CD4-positive, alpha-beta T cell (primary cell): ENCODE results near the gene DCTPP1. TPM values are rescaled to one million over a fixed set of nuclear protein-coding genes. Genes with fewer than 3 reads are reported as not detected.
A peak's percentile ranks its signal among the peaks of the same experiment; 100 is the strongest.

Source experiments
- ATAC-seq: fragments of 200-7000 bp; cut with Tn5 transposase; one replicate; pipeline ENCODE4 v1.10.0; 2022; ENCODE audit warnings: mild to moderate bottlenecking; ENCODE audit not compliant: poor library complexity
- CTCF ChIA-PET: fragments of 350-600 bp; sonication (Branson Sonifier 250); formaldehyde crosslinking; loops from one replicate; lab custom pipeline; 2021; ENCODE audit warnings: antibody characterized with exemption, inconsistent platforms; lab: Charles Lee
- POLR2A ChIA-PET: fragments of 350-600 bp; sonication (Branson Sonifier 250); formaldehyde crosslinking; loops from one replicate; lab custom pipeline; 2021; ENCODE audit warnings: antibody characterized with exemption, inconsistent platforms; lab: Charles Lee
- DNase-seq, 14 experiments: peaks; one replicate each; pipeline ENCODE4 v3.0.0-alpha.2; 2013 to 2020; ENCODE audit warnings: mixed read lengths in 2 of 14
- H3K27ac ChIP-seq, 2 donors: one replicate each; pipeline versions ENCODE4 v1.5.1 to v1.7.0; 2013; ENCODE audit warnings: low read length in 2 of 2, low read depth in 1 of 2, mild to moderate bottlenecking in 1 of 2
- H3K27me3 ChIP-seq, 2 experiments: 1 replicate in 1 of 2; 2 replicates in 1 of 2; pipeline versions ENCODE4 v1.6.1 to v1.7.0; 2013; ENCODE audit warnings: low read length in 2 of 2, control low read depth in 1 of 2, mild to moderate bottlenecking in 1 of 2, moderate library complexity in 1 of 2; ENCODE audit not compliant: insufficient read depth in 2 of 2, control insufficient read depth in 1 of 2
- H3K36me3 ChIP-seq: one replicate; pipeline ENCODE4 v1.6.1; 2013; ENCODE audit warnings: low read length, control low read depth; ENCODE audit not compliant: insufficient read depth
- H3K4me1 ChIP-seq: one replicate; pipeline ENCODE4 v1.6.1; 2013; ENCODE audit warnings: low read length, control low read depth; ENCODE audit not compliant: insufficient read depth
- H3K4me3 ChIP-seq: one replicate; pipeline ENCODE4 v1.5.1; 2013; ENCODE audit warnings: mild to moderate bottlenecking, low read length, moderate library complexity
- H3K9me3 ChIP-seq, 2 experiments: 1 replicate in 1 of 2; 2 replicates in 1 of 2; pipeline versions ENCODE4 v1.6.1 to v1.7.0; 2013; ENCODE audit warnings: low read length in 2 of 2, mild to moderate bottlenecking in 2 of 2, control low read depth in 1 of 2, moderate library complexity in 1 of 2; ENCODE audit not compliant: control insufficient read depth in 1 of 2, insufficient read depth in 1 of 2
- H3K27ac Mint-ChIP-seq: one replicate; pipeline ENCODE4 v1.8.0; 2020; ENCODE audit warnings: mixed read lengths
- H3K27me3 Mint-ChIP-seq: one replicate; pipeline ENCODE4 v1.8.0; 2021; ENCODE audit warnings: mixed read lengths
- H3K36me3 Mint-ChIP-seq: one replicate; pipeline ENCODE4 v1.8.0; 2021; ENCODE audit warnings: low read depth, mixed read lengths
- H3K4me1 Mint-ChIP-seq: one replicate; pipeline ENCODE4 v1.8.0; 2021; ENCODE audit warnings: low read depth, mixed read lengths
- H3K4me3 Mint-ChIP-seq: one replicate; pipeline ENCODE4 v1.8.0; 2020; ENCODE audit warnings: mild to moderate bottlenecking, mixed read lengths
- H3K9me3 Mint-ChIP-seq: one replicate; pipeline ENCODE4 v1.8.0; 2020; ENCODE audit warnings: mixed read lengths
- intact Hi-C, 2 experiments: fragments of 100-400 bp; cut with DNase I in 1 of 2; cut with micrococcal nuclease in 1 of 2; formaldehyde crosslinking; loops; one replicate each; pipeline versions ENCODE4 v1.15.1 to v1.9.0; 2023 to 2025; cut with DNase I, micrococcal nuclease
- total RNA-seq, 174 experiments: library from RNA in 2 of 174; stranded (reverse) in 2 of 174; gene quantifications; one replicate each; pipeline ENCODE4 v1.2.3 and lab custom pipeline; 2021 to 2026
- TF ChIP-seq, protein P1 (sequence below): fragments of 200-600 bp; IDR thresholded peaks from one replicate; pipeline ENCODE4 v1.8.0; 2022; ENCODE audit warnings: antibody characterized with exemption, mild to moderate bottlenecking

The DCTPP1 gene
- total RNA-seq, 2 experiments from 2014 or later = 5.4 to 6.5 TPM

DNA sequence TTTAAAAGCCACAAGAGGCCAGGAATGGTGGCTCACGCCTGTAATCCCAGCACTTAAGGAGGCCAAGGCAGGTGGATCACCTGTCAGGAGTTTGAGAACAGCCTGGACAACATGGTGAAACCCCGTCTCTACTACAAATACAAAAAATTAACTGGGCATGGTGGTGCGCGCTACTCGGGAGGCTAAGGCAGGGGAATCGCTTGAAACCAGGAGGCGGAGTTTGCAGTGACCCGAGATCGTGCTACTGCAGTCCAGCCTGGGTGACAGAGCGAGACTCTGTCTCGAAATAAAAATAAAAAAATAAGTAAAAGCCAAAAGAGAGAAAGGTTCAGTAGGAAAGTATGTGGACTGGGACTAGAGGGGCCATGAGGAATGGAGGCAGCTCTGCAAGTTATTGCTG lies 29.6 kb upstream of the DCTPP1 start:
- H3K27me3 Mint-ChIP-seq = no peaks in the 10 kb centered on the region

DNA sequence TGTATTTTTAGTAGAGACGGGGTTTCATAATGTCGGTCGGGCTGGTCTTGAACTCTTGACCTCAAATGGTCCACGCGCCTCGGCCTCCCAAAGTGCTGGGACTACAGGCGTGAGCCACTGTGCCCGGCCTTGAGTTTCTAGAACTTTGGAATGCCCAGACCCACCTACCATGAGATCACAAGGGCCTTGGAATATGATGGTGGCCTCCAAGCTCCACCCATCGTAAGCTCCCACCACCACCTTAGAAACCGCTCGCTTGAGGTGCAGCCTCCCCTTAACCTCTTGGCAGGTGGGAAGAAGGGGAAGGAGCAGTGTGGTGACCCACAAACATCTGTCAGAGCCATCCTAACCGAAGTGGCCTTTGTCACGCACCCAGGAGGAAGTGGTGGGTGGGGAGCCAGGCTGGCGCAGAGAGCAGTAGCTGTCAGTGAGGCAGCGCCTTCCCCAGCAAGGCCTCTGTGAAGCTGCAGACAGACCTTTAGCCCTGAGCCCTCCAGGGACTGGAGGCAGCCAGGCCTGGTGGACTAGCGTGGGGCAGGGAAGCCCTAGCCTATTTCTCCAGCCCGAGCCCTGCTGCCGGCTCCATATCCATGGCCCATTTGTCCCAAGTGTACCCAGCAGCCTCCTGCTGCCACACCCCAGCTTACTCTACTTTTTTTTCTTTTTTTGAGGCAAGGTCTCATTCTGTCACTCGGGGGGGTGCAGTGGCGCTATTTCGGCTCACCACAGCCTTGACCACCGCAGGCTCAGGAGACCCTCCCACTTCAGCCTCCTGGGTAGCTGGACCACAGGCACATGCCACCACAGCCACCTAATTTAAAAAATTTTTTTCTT lies 28.9 kb upstream of the DCTPP1 start:
- H3K9me3 ChIP-seq = no peaks in the 10 kb centered on the region
- peak overlapping the region; percentile 55 to 61 for H3K27ac ChIP-seq
- TF ChIP-seq, protein P1, sequence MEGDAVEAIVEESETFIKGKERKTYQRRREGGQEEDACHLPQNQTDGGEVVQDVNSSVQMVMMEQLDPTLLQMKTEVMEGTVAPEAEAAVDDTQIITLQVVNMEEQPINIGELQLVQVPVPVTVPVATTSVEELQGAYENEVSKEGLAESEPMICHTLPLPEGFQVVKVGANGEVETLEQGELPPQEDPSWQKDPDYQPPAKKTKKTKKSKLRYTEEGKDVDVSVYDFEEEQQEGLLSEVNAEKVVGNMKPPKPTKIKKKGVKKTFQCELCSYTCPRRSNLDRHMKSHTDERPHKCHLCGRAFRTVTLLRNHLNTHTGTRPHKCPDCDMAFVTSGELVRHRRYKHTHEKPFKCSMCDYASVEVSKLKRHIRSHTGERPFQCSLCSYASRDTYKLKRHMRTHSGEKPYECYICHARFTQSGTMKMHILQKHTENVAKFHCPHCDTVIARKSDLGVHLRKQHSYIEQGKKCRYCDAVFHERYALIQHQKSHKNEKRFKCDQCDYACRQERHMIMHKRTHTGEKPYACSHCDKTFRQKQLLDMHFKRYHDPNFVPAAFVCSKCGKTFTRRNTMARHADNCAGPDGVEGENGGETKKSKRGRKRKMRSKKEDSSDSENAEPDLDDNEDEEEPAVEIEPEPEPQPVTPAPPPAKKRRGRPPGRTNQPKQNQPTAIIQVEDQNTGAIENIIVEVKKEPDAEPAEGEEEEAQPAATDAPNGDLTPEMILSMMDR = no peak
- Mint-ChIP-seq H3K4me1 (peaks cover 55% of the 10 kb centered on the region), H3K36me3 (no peaks in the 10 kb centered on the region), H3K9me3 (no peaks in the 10 kb centered on the region), H3K27ac (peak overlapping the region; percentile 91), H3K27me3 (no peaks in the 10 kb centered on the region), H3K4me3 (peak overlapping the region; percentile 60)
- ChIA-PET POLR2A (interaction anchor here (0.7 to 7.9 kb wide), 26 partner anchors 9 to 713 kb away, joined by 3 to 170 read pairs (median 5); partner anchors contain the start of genes CORO1A, DCTPP1, FBRS and ITGAL), CTCF (interaction anchor here (1.1 to 2.1 kb wide), 3 partner anchors 9 to 49 kb away, joined by 4 to 13 read pairs (median 6); partner anchors contain the start of gene ITGAL)
- intact Hi-C loops = loop anchor here in 1 of 2 experiments (2.0 kb wide), 1 partner anchor 14 kb away; the partner anchor contains the start of gene ITGAL
- peak overlapping the region; percentile 13 for H3K4me3 ChIP-seq
- H3K27me3 ChIP-seq = no peaks in the 10 kb centered on the region
- H3K36me3 ChIP-seq = no peaks in the 10 kb centered on the region
- H3K4me1 ChIP-seq = peaks cover 37% of the 10 kb centered on the region
- peak; percentile 94 for ATAC-seq
- DNase-seq = peak in 13 of 14 experiments; percentile 49 to 93 (median 71)

More for the DNA sequence above, 29.6 kb upstream of the DCTPP1 start:
- peak overlapping the region; percentile 53 to 61 for H3K27ac ChIP-seq
- H3K36me3 ChIP-seq = no peaks in the 10 kb centered on the region
- peaks cover 41% of the 10 kb centered on the region for H3K4me1 ChIP-seq
- Mint-ChIP-seq H3K36me3 (no peaks in the 10 kb centered on the region), H3K9me3 (no peaks in the 10 kb centered on the region), H3K27ac (peak overlapping the region; percentile 91), H3K4me3 (no peak overlapping the region), H3K4me1 (peaks cover 49% of the 10 kb centered on the region)
- TF ChIP-seq, protein P1 = no peak
- POLR2A ChIA-PET = interaction anchor here (0.7 to 7.9 kb wide), 21 partner anchors 10 to 276 kb away, joined by 3 to 170 read pairs (median 7); partner anchors contain the start of genes CORO1A, DCTPP1, ITGAL and SEPHS2
- no peak overlapping the region for H3K4me3 ChIP-seq
- CTCF ChIA-PET = interaction anchor here (1.1 to 2.1 kb wide), 3 partner anchors 10 to 50 kb away, joined by 4 to 13 read pairs (median 6); partner anchors contain the start of gene ITGAL
- ATAC-seq (no peak), DNase-seq (no peak)
- intact Hi-C loops = loop anchor here in 1 of 2 experiments (2.0 kb wide), 1 partner anchor 13 kb away; the partner anchor contains the start of gene ITGAL
- H3K27me3 ChIP-seq = no peaks in the 10 kb centered on the region
- H3K9me3 ChIP-seq = no peaks in the 10 kb centered on the region

DNA sequence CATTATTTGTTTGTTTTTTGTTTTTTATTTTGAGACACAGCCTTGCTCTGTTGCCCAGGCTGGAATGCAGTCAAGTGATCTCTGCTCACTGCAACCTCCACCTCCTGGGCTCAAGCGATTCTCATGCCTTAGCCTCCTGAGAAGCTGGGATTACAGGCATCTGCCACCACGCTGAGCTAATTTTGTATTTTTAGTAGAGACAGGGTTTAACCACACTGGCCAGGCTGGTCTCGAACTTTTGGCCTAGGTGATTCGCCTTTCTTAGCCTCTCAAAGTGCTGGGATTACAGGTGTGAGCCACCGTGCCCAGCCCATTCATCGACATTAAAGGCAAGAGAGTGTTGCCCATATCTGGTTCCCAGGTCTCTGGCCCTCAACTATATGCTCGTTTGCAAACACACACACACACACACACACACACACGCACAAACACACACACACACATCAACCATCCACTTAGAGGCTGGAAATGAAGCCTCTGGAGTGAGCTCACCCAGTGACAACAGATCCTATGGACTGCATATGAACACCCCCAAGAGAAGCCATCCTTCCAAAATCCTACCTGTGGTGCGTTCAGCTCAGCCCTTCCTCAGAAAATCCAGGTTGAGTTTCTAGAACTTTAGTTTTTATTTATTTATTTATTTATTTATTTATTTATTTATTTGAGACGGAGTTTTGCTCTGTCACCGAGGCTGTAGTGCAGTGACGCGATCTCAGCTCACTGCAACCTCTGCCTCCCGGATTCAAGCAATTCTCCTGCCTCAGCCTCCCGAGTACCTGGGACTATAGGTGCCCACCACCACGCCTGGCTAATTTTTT lies 28.1 kb upstream of the DCTPP1 start:
- intact Hi-C loops = loop anchor here in 1 of 2 experiments (2.0 kb wide), 1 partner anchor 15 kb away; the partner anchor contains the start of gene ITGAL
- H3K4me3 Mint-ChIP-seq = no peak overlapping the region
- no peaks in the 10 kb centered on the region for H3K36me3 ChIP-seq
- H3K27ac ChIP-seq = no peak overlapping the region
- peaks cover 50% of the 10 kb centered on the region for H3K4me1 Mint-ChIP-seq
- no peaks in the 10 kb centered on the region for H3K9me3 ChIP-seq
- TF ChIP-seq, protein P1 = no peak
- H3K4me1 ChIP-seq = peaks cover 37% of the 10 kb centered on the region
- no peak for ATAC-seq
- H3K27ac Mint-ChIP-seq = peak overlapping the region; percentile 91
- CTCF ChIA-PET = interaction anchor here (1.1 to 2.1 kb wide), 4 partner anchors 8 to 49 kb away, joined by 3 to 13 read pairs (median 5); partner anchors contain the start of gene ITGAL
- DNase-seq = no peak
- POLR2A ChIA-PET = interaction anchor here (0.8 to 7.9 kb wide), 27 partner anchors 9 to 712 kb away, joined by 3 to 170 read pairs (median 5); partner anchors contain the start of genes DCTPP1, FBRS, ITGAL and SEPHS2
- no peaks in the 10 kb centered on the region for H3K27me3 ChIP-seq
- H3K4me3 ChIP-seq = no peak overlapping the region
- no peaks in the 10 kb centered on the region for H3K36me3 Mint-ChIP-seq
- H3K9me3 Mint-ChIP-seq = no peaks in the 10 kb centered on the region
- H3K27me3 Mint-ChIP-seq = no peaks in the 10 kb centered on the region
